ENCODE data around the gene DHRS1. TPM values are rescaled to one million over a fixed set of nuclear protein-coding genes. Genes with fewer than 3 reads are reported as not detected.

The DHRS1 gene
- 5.3 TPM for polyA plus RNA-seq (2012; ENCODE audit: insufficient read depth, insufficient read length, low read depth)

GRCh38 chr14:24299255-24300191 is at the start of gene DHRS1, which contains the start of gene NOP9:
DHRS1 (minus strand) TSS chr14:24299780; CDS start chr14:24299106, 674 bp downstream.
NOP9 (plus strand) TSS chr14:24299850; CDS start chr14:24299955, 105 bp downstream.
- Histone ChIP-seq H3K4me1 (no peaks in the 10 kb centered on the region), H3K27me3 (no peaks in the 10 kb centered on the region)

GRCh38 chr14:24348186-24348585 is 48.6 kb upstream of the DHRS1 start:
- Histone ChIP-seq H3K4me1 (no peaks in the 10 kb centered on the region), H3K4me3 (ENCODE audit: low read depth, low read length) (no peak overlapping the region), H3K27me3 (peaks cover 86% of the 10 kb centered on the region), H3K9me3 (no peaks in the 10 kb centered on the region), H3K36me3 (no peaks in the 10 kb centered on the region)
- no peak for DNase-seq
- no peak for TF ChIP-seq CTCF (IDR thresholded peaks at IDR 0.05; ENCODE audit: low read depth, low read length)

More at GRCh38 chr14:24299255-24300191, at the start of gene DHRS1, which contains the start of gene NOP9:
- peaks cover 22% of the 10 kb centered on the region for H3K36me3 ChIP-seq
- peak within 1 kb of the TSS; percentile 79 for H3K4me3 ChIP-seq (ENCODE audit: low read depth, low read length)
- no peaks in the 10 kb centered on the region for H3K9me3 ChIP-seq
- TF ChIP-seq CTCF (IDR thresholded peaks at IDR 0.05; ENCODE audit: low read depth, low read length), result no peak
- peak; percentile 90 for DNase-seq

GRCh38 chr14:24347134-24347533 is 47.6 kb upstream of the DHRS1 start:
- Histone ChIP-seq H3K27me3 (peaks cover 83% of the 10 kb centered on the region), H3K9me3 (no peaks in the 10 kb centered on the region), H3K4me1 (no peaks in the 10 kb centered on the region), H3K36me3 (no peaks in the 10 kb centered on the region), H3K4me3 (ENCODE audit: low read depth, low read length) (no peak overlapping the region)
- DNase-seq, result no peak
- no peak for TF ChIP-seq CTCF (IDR thresholded peaks at IDR 0.05; ENCODE audit: low read depth, low read length)

- Histone ChIP-seq H3K4me1 (no peaks in the 10 kb centered on the region), H3K27me3 (peaks cover 63% of the 10 kb centered on the region), H3K4me3 (ENCODE audit: low read depth, low read length) (no peak overlapping the region), H3K36me3 (no peaks in the 10 kb centered on the region), H3K9me3 (no peaks in the 10 kb centered on the region)
- DNase-seq, result no peak
- no peak for TF ChIP-seq CTCF (IDR thresholded peaks at IDR 0.05; ENCODE audit: low read depth, low read length)
Measured at GRCh38 chr14:24343795-24344660, 44.4 kb upstream of the DHRS1 start.

- no peaks in the 10 kb centered on the region for H3K36me3 ChIP-seq
- H3K4me1 ChIP-seq, result no peaks in the 10 kb centered on the region
- H3K9me3 ChIP-seq, result no peaks in the 10 kb centered on the region
- H3K4me3 ChIP-seq (ENCODE audit: low read depth, low read length), result no peak overlapping the region
- H3K27me3 ChIP-seq, result peaks cover 57% of the 10 kb centered on the region
- DNase-seq, result no peak
- no peak for TF ChIP-seq CTCF (IDR thresholded peaks at IDR 0.05; ENCODE audit: low read depth, low read length)
Measured at GRCh38 chr14:24342889-24343288, 43.3 kb upstream of the DHRS1 start.

Measured in BE2C (cell line).